ENCODE measurements around the gene CREB5. TPM values are rescaled to one million over a fixed set of nuclear protein-coding genes. Genes with fewer than 3 reads are reported as not detected.

The CREB5 gene
- total RNA-seq, 1 experiment from 2014 or later: 1.3 TPM

DNA sequence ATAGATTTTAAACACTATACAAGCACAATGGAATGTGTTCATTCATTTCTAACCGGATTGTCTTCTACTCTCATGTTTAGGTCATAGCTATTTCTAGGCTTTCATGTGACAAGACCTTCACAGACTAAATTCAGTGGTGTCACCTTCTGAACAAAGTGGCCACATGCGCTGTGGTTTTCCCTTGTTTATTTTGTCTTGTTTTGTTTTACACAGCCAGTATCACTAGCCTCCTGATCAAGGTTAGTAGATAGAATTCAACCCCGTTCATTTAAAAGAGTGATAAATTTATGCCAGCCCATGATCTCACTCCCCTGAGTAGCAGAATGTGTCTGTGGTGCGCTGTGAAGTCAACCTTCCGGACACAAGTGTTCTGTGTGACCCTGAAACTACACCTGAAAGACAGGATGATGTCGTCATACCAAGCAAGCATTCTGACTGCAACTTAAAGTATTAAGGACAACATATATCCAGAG, 209.1 kb downstream of the CREB5 start:
- ATAC-seq (no peak), DNase-seq (ENCODE audit: low spot score) (no peak)
- Mint-ChIP-seq H3K4me1 (peaks cover 2% of the 10 kb centered on the region), H3K9me3 (no peaks in the 10 kb centered on the region), H3K27me3 (ENCODE audit: low read depth) (no peaks in the 10 kb centered on the region), H3K4me3 (no peak overlapping the region), H3K36me3 (no peaks in the 10 kb centered on the region), H3K27ac (no peak overlapping the region)
- TF ChIP-seq ARID4B (CRISPR knock-in tag; IDR thresholded peaks at IDR 0.05; ENCODE audit: borderline replicate concordance) (no peak), SMAD4 (CRISPR knock-in tag; IDR thresholded peaks at IDR 0.05) (no peak), NR1H2 (CRISPR knock-in tag; IDR thresholded peaks at IDR 0.05) (no peak), IRF2 (CRISPR knock-in tag; IDR thresholded peaks at IDR 0.05; ENCODE audit: borderline replicate concordance, low read depth) (no peak), CREB1 (CRISPR knock-in tag; IDR thresholded peaks at IDR 0.05) (no peak), CREM (CRISPR knock-in tag; IDR thresholded peaks at IDR 0.05) (no peak), PRDM15 (CRISPR knock-in tag; IDR thresholded peaks at IDR 0.05) (no peak), ZNF396 (CRISPR knock-in tag; IDR thresholded peaks at IDR 0.05; ENCODE audit: borderline replicate concordance) (no peak)
- TF ChIP-seq, protein P1, sequence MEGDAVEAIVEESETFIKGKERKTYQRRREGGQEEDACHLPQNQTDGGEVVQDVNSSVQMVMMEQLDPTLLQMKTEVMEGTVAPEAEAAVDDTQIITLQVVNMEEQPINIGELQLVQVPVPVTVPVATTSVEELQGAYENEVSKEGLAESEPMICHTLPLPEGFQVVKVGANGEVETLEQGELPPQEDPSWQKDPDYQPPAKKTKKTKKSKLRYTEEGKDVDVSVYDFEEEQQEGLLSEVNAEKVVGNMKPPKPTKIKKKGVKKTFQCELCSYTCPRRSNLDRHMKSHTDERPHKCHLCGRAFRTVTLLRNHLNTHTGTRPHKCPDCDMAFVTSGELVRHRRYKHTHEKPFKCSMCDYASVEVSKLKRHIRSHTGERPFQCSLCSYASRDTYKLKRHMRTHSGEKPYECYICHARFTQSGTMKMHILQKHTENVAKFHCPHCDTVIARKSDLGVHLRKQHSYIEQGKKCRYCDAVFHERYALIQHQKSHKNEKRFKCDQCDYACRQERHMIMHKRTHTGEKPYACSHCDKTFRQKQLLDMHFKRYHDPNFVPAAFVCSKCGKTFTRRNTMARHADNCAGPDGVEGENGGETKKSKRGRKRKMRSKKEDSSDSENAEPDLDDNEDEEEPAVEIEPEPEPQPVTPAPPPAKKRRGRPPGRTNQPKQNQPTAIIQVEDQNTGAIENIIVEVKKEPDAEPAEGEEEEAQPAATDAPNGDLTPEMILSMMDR (IDR thresholded peaks at IDR 0.05): no peak
- TF ChIP-seq, protein P2, sequence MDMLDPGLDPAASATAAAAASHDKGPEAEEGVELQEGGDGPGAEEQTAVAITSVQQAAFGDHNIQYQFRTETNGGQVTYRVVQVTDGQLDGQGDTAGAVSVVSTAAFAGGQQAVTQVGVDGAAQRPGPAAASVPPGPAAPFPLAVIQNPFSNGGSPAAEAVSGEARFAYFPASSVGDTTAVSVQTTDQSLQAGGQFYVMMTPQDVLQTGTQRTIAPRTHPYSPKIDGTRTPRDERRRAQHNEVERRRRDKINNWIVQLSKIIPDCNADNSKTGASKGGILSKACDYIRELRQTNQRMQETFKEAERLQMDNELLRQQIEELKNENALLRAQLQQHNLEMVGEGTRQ (CRISPR knock-in tag; IDR thresholded peaks at IDR 0.05): no peak
- CTCF ChIA-PET: interaction anchor here (1.2 kb wide), 1 partner anchor 10 kb away, joined by 3 read pairs; no protein-coding TSS in a partner anchor
- POLR2A ChIA-PET: no interaction called here

DNA sequence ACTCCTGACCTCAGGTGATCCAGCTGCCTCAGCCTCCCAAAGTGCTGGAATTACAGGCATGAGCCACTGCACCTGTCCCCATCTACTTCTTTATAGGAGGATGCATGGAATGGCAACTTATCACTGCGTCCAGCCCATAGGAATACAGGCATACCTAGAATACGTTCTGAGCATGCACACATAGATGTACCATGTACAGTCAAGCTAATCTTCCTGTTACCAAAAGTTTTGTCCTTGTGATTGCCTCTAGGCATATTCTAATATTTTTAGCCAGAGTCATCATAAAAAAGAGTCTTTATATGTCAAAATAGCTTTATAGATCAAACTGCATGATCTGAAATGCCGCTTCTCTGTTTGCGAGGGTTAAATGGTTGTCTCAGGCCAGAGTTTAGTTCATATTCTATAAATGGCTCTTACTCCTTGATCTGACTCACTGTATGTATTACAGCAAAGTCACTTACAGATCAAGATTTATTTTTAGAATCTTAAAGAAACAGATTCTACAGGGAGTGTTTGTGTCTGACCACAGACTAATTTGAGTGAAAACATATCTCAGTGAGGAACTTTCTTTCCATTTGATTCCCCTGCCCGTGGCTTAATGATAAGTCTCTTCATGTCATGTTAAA, 210.9 kb downstream of the CREB5 start:
- ATAC-seq (no peak), DNase-seq (ENCODE audit: low spot score) (no peak)
- Mint-ChIP-seq H3K4me1 (peaks cover 19% of the 10 kb centered on the region), H3K36me3 (no peaks in the 10 kb centered on the region), H3K27ac (no peak overlapping the region), H3K9me3 (no peaks in the 10 kb centered on the region), H3K4me3 (no peak overlapping the region), H3K27me3 (ENCODE audit: low read depth) (no peaks in the 10 kb centered on the region)
- ChIA-PET CTCF (no interaction called here), POLR2A (no interaction called here)
- TF ChIP-seq ZBTB21 (CRISPR knock-in tag; IDR thresholded peaks at IDR 0.05; ENCODE audit: borderline replicate concordance): no peak
- TF ChIP-seq, protein P3, sequence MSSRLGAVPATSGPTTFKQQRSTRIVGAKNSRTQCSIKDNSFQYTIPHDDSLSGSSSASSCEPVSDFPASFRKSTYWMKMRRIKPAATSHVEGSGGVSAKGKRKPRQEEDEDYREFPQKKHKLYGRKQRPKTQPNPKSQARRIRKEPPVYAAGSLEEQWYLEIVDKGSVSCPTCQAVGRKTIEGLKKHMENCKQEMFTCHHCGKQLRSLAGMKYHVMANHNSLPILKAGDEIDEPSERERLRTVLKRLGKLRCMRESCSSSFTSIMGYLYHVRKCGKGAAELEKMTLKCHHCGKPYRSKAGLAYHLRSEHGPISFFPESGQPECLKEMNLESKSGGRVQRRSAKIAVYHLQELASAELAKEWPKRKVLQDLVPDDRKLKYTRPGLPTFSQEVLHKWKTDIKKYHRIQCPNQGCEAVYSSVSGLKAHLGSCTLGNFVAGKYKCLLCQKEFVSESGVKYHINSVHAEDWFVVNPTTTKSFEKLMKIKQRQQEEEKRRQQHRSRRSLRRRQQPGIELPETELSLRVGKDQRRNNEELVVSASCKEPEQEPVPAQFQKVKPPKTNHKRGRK (CRISPR knock-in tag; IDR thresholded peaks at IDR 0.05; ENCODE audit: borderline replicate concordance): no peak
- TF ChIP-seq FOXK1 (CRISPR knock-in tag; IDR thresholded peaks at IDR 0.05): no peak
- TF ChIP-seq, protein P4, sequence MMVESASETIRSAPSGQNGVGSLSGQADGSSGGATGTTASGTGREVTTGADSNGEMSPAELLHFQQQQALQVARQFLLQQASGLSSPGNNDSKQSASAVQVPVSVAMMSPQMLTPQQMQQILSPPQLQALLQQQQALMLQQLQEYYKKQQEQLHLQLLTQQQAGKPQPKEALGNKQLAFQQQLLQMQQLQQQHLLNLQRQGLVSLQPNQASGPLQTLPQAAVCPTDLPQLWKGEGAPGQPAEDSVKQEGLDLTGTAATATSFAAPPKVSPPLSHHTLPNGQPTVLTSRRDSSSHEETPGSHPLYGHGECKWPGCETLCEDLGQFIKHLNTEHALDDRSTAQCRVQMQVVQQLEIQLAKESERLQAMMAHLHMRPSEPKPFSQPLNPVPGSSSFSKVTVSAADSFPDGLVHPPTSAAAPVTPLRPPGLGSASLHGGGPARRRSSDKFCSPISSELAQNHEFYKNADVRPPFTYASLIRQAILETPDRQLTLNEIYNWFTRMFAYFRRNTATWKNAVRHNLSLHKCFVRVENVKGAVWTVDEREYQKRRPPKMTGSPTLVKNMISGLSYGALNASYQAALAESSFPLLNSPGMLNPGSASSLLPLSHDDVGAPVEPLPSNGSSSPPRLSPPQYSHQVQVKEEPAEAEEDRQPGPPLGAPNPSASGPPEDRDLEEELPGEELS (CRISPR knock-in tag; IDR thresholded peaks at IDR 0.05): no peak
- TF ChIP-seq, protein P5, sequence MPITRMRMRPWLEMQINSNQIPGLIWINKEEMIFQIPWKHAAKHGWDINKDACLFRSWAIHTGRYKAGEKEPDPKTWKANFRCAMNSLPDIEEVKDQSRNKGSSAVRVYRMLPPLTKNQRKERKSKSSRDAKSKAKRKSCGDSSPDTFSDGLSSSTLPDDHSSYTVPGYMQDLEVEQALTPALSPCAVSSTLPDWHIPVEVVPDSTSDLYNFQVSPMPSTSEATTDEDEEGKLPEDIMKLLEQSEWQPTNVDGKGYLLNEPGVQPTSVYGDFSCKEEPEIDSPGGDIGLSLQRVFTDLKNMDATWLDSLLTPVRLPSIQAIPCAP (CRISPR knock-in tag; IDR thresholded peaks at IDR 0.05): no peak
- no peak for TF ChIP-seq NR1H2 (CRISPR knock-in tag; IDR thresholded peaks at IDR 0.05)
- TF ChIP-seq ZNF263 (CRISPR knock-in tag; IDR thresholded peaks at IDR 0.05; ENCODE audit: low read depth): no peak
- TF ChIP-seq, protein P6, sequence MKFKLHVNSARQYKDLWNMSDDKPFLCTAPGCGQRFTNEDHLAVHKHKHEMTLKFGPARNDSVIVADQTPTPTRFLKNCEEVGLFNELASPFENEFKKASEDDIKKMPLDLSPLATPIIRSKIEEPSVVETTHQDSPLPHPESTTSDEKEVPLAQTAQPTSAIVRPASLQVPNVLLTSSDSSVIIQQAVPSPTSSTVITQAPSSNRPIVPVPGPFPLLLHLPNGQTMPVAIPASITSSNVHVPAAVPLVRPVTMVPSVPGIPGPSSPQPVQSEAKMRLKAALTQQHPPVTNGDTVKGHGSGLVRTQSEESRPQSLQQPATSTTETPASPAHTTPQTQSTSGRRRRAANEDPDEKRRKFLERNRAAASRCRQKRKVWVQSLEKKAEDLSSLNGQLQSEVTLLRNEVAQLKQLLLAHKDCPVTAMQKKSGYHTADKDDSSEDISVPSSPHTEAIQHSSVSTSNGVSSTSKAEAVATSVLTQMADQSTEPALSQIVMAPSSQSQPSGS (CRISPR knock-in tag; IDR thresholded peaks at IDR 0.05; ENCODE audit: borderline replicate concordance, low read depth): no peak
